IMR-90 (cell line): ENCODE results near the gene GALNT7. TPM values are rescaled to one million over a fixed set of nuclear protein-coding genes. Genes with fewer than 3 reads are reported as not detected.

Source experiments
- ATAC-seq: fragments of 200-7000 bp; cut with Tn5 transposase; 2 replicates; pipeline ENCODE4 v1.9.1; 2020; ENCODE audit warnings: low read depth, mild to moderate bottlenecking, moderate library complexity
- BruUV-seq: library from RNA; stranded (reverse); fragments of 400-500 nt; replicated peaks from 2 replicates; lab custom pipeline; 2021; lab: Mats Ljungman, UMichigan
- CTCF ChIA-PET: fragments of 300-600 bp; formaldehyde crosslinking; extraction: SDS; loops from one replicate; lab custom pipeline; 2021; ENCODE audit warnings: antibody characterized with exemption; lab: Yijun Ruan, JAX
- POLR2A ChIA-PET: fragments of 300-600 bp; sonication (Branson Sonifier 250); formaldehyde crosslinking; loops from one replicate; lab custom pipeline; 2022; ENCODE audit warnings: antibody characterized with exemption; ENCODE audit not compliant: unreplicated experiment; lab: Charles Lee
- DNase-seq: peaks from one replicate; pipeline ENCODE4 v3.0.0; 2013
- H2AFZ ChIP-seq: replicated peaks from 2 replicates; pipeline ENCODE3; 2013; ENCODE audit warnings: low read length, mild to moderate bottlenecking; ENCODE audit not compliant: poor library complexity
- H2AK5ac ChIP-seq: 2 replicates; pipeline ENCODE4 v1.6.1; 2013; ENCODE audit warnings: low read depth, low read length, inconsistent platforms
- H2AK9ac ChIP-seq: replicated peaks from 2 replicates; pipeline ENCODE3; 2013; ENCODE audit warnings: mild to moderate bottlenecking, low read depth, low read length, moderate library complexity; ENCODE audit not compliant: poor library complexity
- H2BK120ac ChIP-seq: 2 replicates; pipeline ENCODE4 v1.6.1; 2013; ENCODE audit warnings: low read depth, low read length, inconsistent platforms
- H2BK15ac ChIP-seq: 3 replicates; pipeline ENCODE4 v1.6.1; 2013; ENCODE audit warnings: low read depth, low read length, inconsistent platforms
- H2BK20ac ChIP-seq: 2 replicates; pipeline ENCODE4 v1.6.1; 2013; ENCODE audit warnings: low read depth, mild to moderate bottlenecking, inconsistent platforms, low read length, moderate library complexity
- H2BK5ac ChIP-seq: 2 replicates; pipeline ENCODE4 v1.6.1; 2013; ENCODE audit warnings: mild to moderate bottlenecking, low read depth, low read length, inconsistent platforms; ENCODE audit not compliant: poor library complexity, severe bottlenecking
- H3K14ac ChIP-seq: replicated peaks from 2 replicates; pipeline ENCODE4 v1.6.1; 2013; ENCODE audit warnings: low read depth, low read length, inconsistent platforms
- H3K18ac ChIP-seq: 2 replicates; pipeline ENCODE4 v1.6.1; 2013; ENCODE audit warnings: low read depth, low read length, control low read depth
- H3K23ac ChIP-seq: 2 replicates; pipeline ENCODE4 v1.6.1; 2013; ENCODE audit warnings: low read depth, low read length, inconsistent platforms
- H3K27ac ChIP-seq: 2 replicates; pipeline ENCODE4 v1.5.1; 2013; ENCODE audit warnings: mild to moderate bottlenecking, control low read depth, low read length; ENCODE audit not compliant: insufficient read depth
- H3K27me3 ChIP-seq: 2 replicates; pipeline ENCODE4 v1.6.1; 2013; ENCODE audit warnings: low read length; ENCODE audit not compliant: control insufficient read depth, insufficient read depth
- H3K36me3 ChIP-seq: 2 replicates; pipeline ENCODE4 v1.6.1; 2013; ENCODE audit warnings: low read length, mixed read lengths; ENCODE audit not compliant: control insufficient read depth, insufficient read depth
- H3K4ac ChIP-seq: 2 replicates; pipeline ENCODE4 v1.6.1; 2013; ENCODE audit warnings: low read depth, low read length, inconsistent platforms
- H3K4me1 ChIP-seq: 2 replicates; pipeline ENCODE4 v1.6.1; 2013; ENCODE audit warnings: low read length, mixed read lengths; ENCODE audit not compliant: control insufficient read depth, insufficient read depth
- H3K4me2 ChIP-seq: 2 replicates; pipeline ENCODE4 v1.6.1; 2013; ENCODE audit warnings: low read depth, mild to moderate bottlenecking, control low read depth, low read length, moderate library complexity
- H3K4me3 ChIP-seq: 2 replicates; pipeline ENCODE4 v1.5.1; 2013; ENCODE audit warnings: low read depth, mild to moderate bottlenecking, control low read depth, low read length, moderate library complexity; ENCODE audit not compliant: insufficient read depth
- H3K56ac ChIP-seq: 2 replicates; pipeline ENCODE4 v1.6.1; 2013; ENCODE audit warnings: low read length, inconsistent platforms; ENCODE audit not compliant: insufficient read depth; ENCODE audit errors: extremely low read depth
- H3K79me1 ChIP-seq, 2 experiments: 2 replicates each; pipeline ENCODE4 v1.6.1; 2013; ENCODE audit warnings: low read length in 2 of 2, inconsistent platforms in 1 of 2, low read depth in 1 of 2
- H3K9ac ChIP-seq: 2 replicates; pipeline ENCODE4 v1.6.1; 2013; ENCODE audit warnings: low read depth, low read length, control low read depth
- H3K9me1 ChIP-seq: 2 replicates; pipeline ENCODE4 v1.6.1; 2013; ENCODE audit warnings: low read length, inconsistent platforms; ENCODE audit not compliant: insufficient read depth
- H3K9me3 ChIP-seq: 2 replicates; pipeline ENCODE4 v1.6.1; 2013; ENCODE audit warnings: low read length; ENCODE audit not compliant: control insufficient read depth, insufficient read depth
- H4K20me1 ChIP-seq: 2 replicates; pipeline ENCODE4 v1.6.1; 2013; ENCODE audit warnings: low read length, inconsistent platforms; ENCODE audit not compliant: insufficient read depth
- H4K5ac ChIP-seq: 2 replicates; pipeline ENCODE4 v1.6.1; 2013; ENCODE audit warnings: mild to moderate bottlenecking, low read depth, low read length, control low read depth
- H4K8ac ChIP-seq, 2 experiments: 2 replicates each; pipeline ENCODE4 v1.6.1; 2013; ENCODE audit warnings: low read depth in 2 of 2, low read length in 2 of 2, control low read depth in 1 of 2, inconsistent platforms in 1 of 2
- H4K91ac ChIP-seq: 2 replicates; pipeline ENCODE4 v1.6.1; 2013; ENCODE audit warnings: low read depth, low read length, inconsistent platforms; ENCODE audit not compliant: insufficient read depth
- BHLHE40 ChIP-seq: fragments of 150-350 bp; IDR thresholded peaks from 2 replicates; pipeline ENCODE4 v1.6.1; 2016; ENCODE audit warnings: mild to moderate bottlenecking, low read depth, low read length
- CEBPB ChIP-seq: IDR thresholded peaks from 2 replicates; pipeline ENCODE4 v1.6.1; 2012; ENCODE audit warnings: low read depth, low read length, improper control_type of control experiment
- CHD1 ChIP-seq: IDR thresholded peaks from 2 replicates; pipeline ENCODE4 v1.6.1; 2012; ENCODE audit warnings: low read depth, low read length, improper control_type of control experiment
- FOS ChIP-seq: fragments of 150-350 bp; IDR thresholded peaks from 2 replicates; pipeline ENCODE4 v1.6.1; 2016; ENCODE audit warnings: low read depth, low read length
- MAFK ChIP-seq: IDR thresholded peaks from 2 replicates; pipeline ENCODE4 v1.6.1; 2012; ENCODE audit warnings: low read depth, low read length, improper control_type of control experiment
- MAZ ChIP-seq: IDR thresholded peaks from 2 replicates; pipeline ENCODE4 v1.6.1; 2012; ENCODE audit warnings: low read depth, mild to moderate bottlenecking, low read length, improper control_type of control experiment, moderate library complexity, borderline replicate concordance
- NFE2L2 ChIP-seq: fragments of 150-350 bp; IDR thresholded peaks from 2 replicates; pipeline ENCODE4 v1.6.1; 2016; ENCODE audit warnings: low read depth, mild to moderate bottlenecking, low read length
- POLR2A ChIP-seq: IDR thresholded peaks from 2 replicates; pipeline ENCODE4 v1.6.1; 2012; ENCODE audit warnings: mild to moderate bottlenecking, low read depth, low read length
- RAD21 ChIP-seq: IDR thresholded peaks from 2 replicates; pipeline ENCODE4 v1.6.1; 2012; ENCODE audit warnings: low read length, improper control_type of control experiment
- RCOR1 ChIP-seq: IDR thresholded peaks from 2 replicates; pipeline ENCODE4 v1.6.1; 2012; ENCODE audit warnings: mild to moderate bottlenecking, low read length, improper control_type of control experiment; ENCODE audit not compliant: insufficient replicate concordance
- SMC3 ChIP-seq: fragments of 150-350 bp; IDR thresholded peaks from 2 replicates; pipeline ENCODE4 v1.6.1; 2016; ENCODE audit warnings: low read depth, mild to moderate bottlenecking, antibody characterized with exemption, low read length, moderate library complexity
- WGBS, 2 experiments: methylation state at CpG; one replicate each; pipeline versions ENCODE4 v1.1.5 to v1.1.7; 2013; ENCODE audit warnings: missing lambda C conversion rate in 2 of 2; ENCODE audit not compliant: insufficient read length in 1 of 2; ENCODE audit errors: extremely low coverage in 2 of 2; 5-methylcytosine and 5-hydroxymethylcytosine counted together
- dilution Hi-C: fragments of 300-500 bp; cut with HindIII; formaldehyde crosslinking; loops from one replicate; pipeline ENCODE4 v1.14.3; 2018; ENCODE audit warnings: low sequenced_read_pairs; ENCODE audit not compliant: unreplicated experiment
- in situ Hi-C: fragments of 300-500 bp; cut with MboI; formaldehyde crosslinking; loops from 3 replicates; pipeline ENCODE4 v1.14.3; 2019; ENCODE audit warnings: low sequenced_read_pairs, inconsistent platforms, mixed read lengths
- intact Hi-C: fragments of 100-400 bp; cut with micrococcal nuclease; formaldehyde crosslinking; loops from 2 replicates; pipeline ENCODE4 v1.10.0; 2022
- polyA plus RNA-seq, 3 experiments: library from polyadenylated mRNA; depleted of rRNA; stranded (reverse); fragments of >200 nt; gene quantifications; 2 replicates each; pipeline ENCODE4 v1.2.3, GENCODE V29; 2012; ENCODE audit warnings: low replicate concordance in 1 of 3
- total RNA-seq: library from RNA; depleted of rRNA; stranded (reverse); fragments of >200 nt; gene quantifications from 2 replicates; pipeline ENCODE4 v1.2.3, GENCODE V29; 2012
- TF ChIP-seq, protein P1 (sequence below): fragments of 150-350 bp; IDR thresholded peaks from 2 replicates; pipeline ENCODE4 v1.6.1; 2016; ENCODE audit warnings: low read depth, mild to moderate bottlenecking, low read length, moderate library complexity, borderline replicate concordance
- TF ChIP-seq, protein P2 (sequence below): fragments of 150-350 bp; IDR thresholded peaks from 2 replicates; pipeline ENCODE4 v1.6.1; 2017; ENCODE audit warnings: mild to moderate bottlenecking, antibody characterized with exemption, low read length, low read depth
- TF ChIP-seq, protein P3 (sequence below): conservative IDR thresholded peaks from 2 replicates; pipeline ENCODE4 v1.5.1; 2012; ENCODE audit warnings: mild to moderate bottlenecking, low read depth, low read length, improper control_type of control experiment

GALNT7 gene
- total and polyA plus RNA-seq, 2 of the 4 experiments (the other 2 are of a cell fraction): 19.1 to 31.2 TPM

DNA sequence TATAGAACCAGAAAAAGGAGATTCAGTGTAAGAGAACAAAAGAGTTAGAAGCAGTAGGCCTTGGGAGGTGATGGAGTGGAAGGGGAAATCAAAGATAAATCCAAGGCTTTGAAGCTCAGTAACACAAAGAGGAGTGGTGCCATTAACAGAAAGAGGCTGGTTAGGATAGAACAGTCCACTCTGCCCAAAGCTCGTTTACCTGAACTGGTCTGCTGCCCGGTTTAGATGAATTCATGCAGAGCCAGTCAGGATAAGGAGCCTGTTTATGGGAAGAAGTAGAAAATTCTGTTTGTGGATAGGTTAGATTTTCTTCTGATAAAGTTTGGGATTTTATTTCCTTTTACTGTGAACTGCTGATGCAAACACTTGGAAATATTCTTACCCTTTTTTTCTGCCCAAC is 85.0 kb downstream of the GALNT7 start:
- peaks cover 0 to 5% of the 10 kb centered on the region in 2 experiments; a peak in 1 of 4 replicates for H3K79me1 ChIP-seq
- H4K20me1 ChIP-seq: peaks cover 19% of the 10 kb centered on the region
- H2BK15ac ChIP-seq: no peak overlapping the region
- H3K9me3 ChIP-seq: peaks cover 5% of the 10 kb centered on the region
- H4K91ac ChIP-seq: no peak overlapping the region
- no peak overlapping the region for H3K4ac ChIP-seq
- ATAC-seq: no peak
- no peak overlapping the region for H2BK5ac ChIP-seq
- no peak overlapping the region for H2AK5ac ChIP-seq
- ChIA-PET POLR2A (no interaction called here), CTCF (interaction anchor here (1.1 to 1.4 kb wide), 2 partner anchors 48 to 240 kb away, joined by 3 to 11 read pairs; no protein-coding TSS in a partner anchor)
- H3K27me3 ChIP-seq: peaks cover 15% of the 10 kb centered on the region
- 93% methylated on average over 2 of the region's 2 CpGs; no CpG with 5 or more reads in 1 of the 2 experiments for WGBS, 2 experiments
- H3K9me1 ChIP-seq: peaks cover 3% of the 10 kb centered on the region
- H3K27ac ChIP-seq: no peak overlapping the region
- intact Hi-C loops: loop anchor here (5.0 to 10.0 kb wide), 2 partner anchors 36 to 359 kb away; no protein-coding TSS in a partner anchor
- in situ Hi-C loops: no loop called here
- no peak overlapping the region for H3K4me3 ChIP-seq
- no peak overlapping the region for H3K18ac ChIP-seq
- no peak overlapping the region for H4K5ac ChIP-seq
- H3K4me1 ChIP-seq: peaks cover 5% of the 10 kb centered on the region
- no peak overlapping the region for H4K8ac ChIP-seq
- H3K9ac ChIP-seq: no peak overlapping the region
- H2AK9ac ChIP-seq: peak overlapping the region; percentile 31
- no peak overlapping the region for H3K23ac ChIP-seq
- no peak overlapping the region for H2BK20ac ChIP-seq
- DNase-seq: no peak
- H3K36me3 ChIP-seq: no peaks in the 10 kb centered on the region
- no TSS peak for BruUV-seq
- TF ChIP-seq BHLHE40: no peak
- TF ChIP-seq RAD21: no peak
- TF ChIP-seq SMC3: no peak
- TF ChIP-seq RCOR1: no peak
- no peak for TF ChIP-seq POLR2A
- TF ChIP-seq MAZ: no peak
- TF ChIP-seq CEBPB: no peak
- TF ChIP-seq, protein P1, sequence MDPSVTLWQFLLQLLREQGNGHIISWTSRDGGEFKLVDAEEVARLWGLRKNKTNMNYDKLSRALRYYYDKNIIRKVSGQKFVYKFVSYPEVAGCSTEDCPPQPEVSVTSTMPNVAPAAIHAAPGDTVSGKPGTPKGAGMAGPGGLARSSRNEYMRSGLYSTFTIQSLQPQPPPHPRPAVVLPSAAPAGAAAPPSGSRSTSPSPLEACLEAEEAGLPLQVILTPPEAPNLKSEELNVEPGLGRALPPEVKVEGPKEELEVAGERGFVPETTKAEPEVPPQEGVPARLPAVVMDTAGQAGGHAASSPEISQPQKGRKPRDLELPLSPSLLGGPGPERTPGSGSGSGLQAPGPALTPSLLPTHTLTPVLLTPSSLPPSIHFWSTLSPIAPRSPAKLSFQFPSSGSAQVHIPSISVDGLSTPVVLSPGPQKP: no peak
- no peak for TF ChIP-seq NFE2L2
- TF ChIP-seq MAFK: no peak
- TF ChIP-seq, protein P2, sequence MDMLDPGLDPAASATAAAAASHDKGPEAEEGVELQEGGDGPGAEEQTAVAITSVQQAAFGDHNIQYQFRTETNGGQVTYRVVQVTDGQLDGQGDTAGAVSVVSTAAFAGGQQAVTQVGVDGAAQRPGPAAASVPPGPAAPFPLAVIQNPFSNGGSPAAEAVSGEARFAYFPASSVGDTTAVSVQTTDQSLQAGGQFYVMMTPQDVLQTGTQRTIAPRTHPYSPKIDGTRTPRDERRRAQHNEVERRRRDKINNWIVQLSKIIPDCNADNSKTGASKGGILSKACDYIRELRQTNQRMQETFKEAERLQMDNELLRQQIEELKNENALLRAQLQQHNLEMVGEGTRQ: no peak
- no peak for TF ChIP-seq CHD1
- no peak for TF ChIP-seq FOS
- TF ChIP-seq, protein P3, sequence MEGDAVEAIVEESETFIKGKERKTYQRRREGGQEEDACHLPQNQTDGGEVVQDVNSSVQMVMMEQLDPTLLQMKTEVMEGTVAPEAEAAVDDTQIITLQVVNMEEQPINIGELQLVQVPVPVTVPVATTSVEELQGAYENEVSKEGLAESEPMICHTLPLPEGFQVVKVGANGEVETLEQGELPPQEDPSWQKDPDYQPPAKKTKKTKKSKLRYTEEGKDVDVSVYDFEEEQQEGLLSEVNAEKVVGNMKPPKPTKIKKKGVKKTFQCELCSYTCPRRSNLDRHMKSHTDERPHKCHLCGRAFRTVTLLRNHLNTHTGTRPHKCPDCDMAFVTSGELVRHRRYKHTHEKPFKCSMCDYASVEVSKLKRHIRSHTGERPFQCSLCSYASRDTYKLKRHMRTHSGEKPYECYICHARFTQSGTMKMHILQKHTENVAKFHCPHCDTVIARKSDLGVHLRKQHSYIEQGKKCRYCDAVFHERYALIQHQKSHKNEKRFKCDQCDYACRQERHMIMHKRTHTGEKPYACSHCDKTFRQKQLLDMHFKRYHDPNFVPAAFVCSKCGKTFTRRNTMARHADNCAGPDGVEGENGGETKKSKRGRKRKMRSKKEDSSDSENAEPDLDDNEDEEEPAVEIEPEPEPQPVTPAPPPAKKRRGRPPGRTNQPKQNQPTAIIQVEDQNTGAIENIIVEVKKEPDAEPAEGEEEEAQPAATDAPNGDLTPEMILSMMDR: no peak
- dilution Hi-C loops: loop anchor here (25.0 kb wide), 1 partner anchor 241 kb away; no protein-coding TSS in a partner anchor
- H3K56ac ChIP-seq: no peak overlapping the region
- H3K4me2 ChIP-seq: no peak overlapping the region
- H3K14ac ChIP-seq: no peak overlapping the region
- H2AFZ ChIP-seq: no peak overlapping the region
- H2BK120ac ChIP-seq: no peak overlapping the region
